HUES48 (cell line): ENCODE measurements around the gene SMIM13.
A peak's percentile ranks its signal among the peaks of the same experiment; 100 is the strongest.
"Not testable (repeated sequence)": the region's sequence is repeated elsewhere in the genome, so short reads cannot be mapped to it uniquely, and the experiment has no call there.

ENCODE experiments used
- H3K27ac ChIP-seq: one replicate; pipeline ENCODE4 v1.7.0; 2013; ENCODE audit warnings: low read depth, low read length, inconsistent platforms
- H3K27me3 ChIP-seq: 2 replicates; pipeline ENCODE4 v1.6.1; 2013; ENCODE audit warnings: mild to moderate bottlenecking, low read length; ENCODE audit not compliant: control insufficient read depth, insufficient read depth
- H3K36me3 ChIP-seq: 2 replicates; pipeline ENCODE4 v1.6.1; 2013; ENCODE audit warnings: low read length; ENCODE audit not compliant: control insufficient read depth, insufficient read depth
- H3K4me1 ChIP-seq: 2 replicates; pipeline ENCODE4 v1.6.1; 2013; ENCODE audit warnings: mild to moderate bottlenecking, low read length; ENCODE audit not compliant: control insufficient read depth, insufficient read depth
- H3K4me3 ChIP-seq: 2 replicates; pipeline ENCODE4 v1.5.1; 2013; ENCODE audit warnings: mild to moderate bottlenecking, low read depth, low read length
- H3K9ac ChIP-seq: 2 replicates; pipeline ENCODE4 v1.6.1; 2013; ENCODE audit warnings: mild to moderate bottlenecking, low read depth, low read length, moderate library complexity
- H3K9me3 ChIP-seq: 2 replicates; pipeline ENCODE4 v1.6.1; 2013; ENCODE audit warnings: low read length; ENCODE audit not compliant: control insufficient read depth, insufficient read depth

Gene SMIM13

DNA sequence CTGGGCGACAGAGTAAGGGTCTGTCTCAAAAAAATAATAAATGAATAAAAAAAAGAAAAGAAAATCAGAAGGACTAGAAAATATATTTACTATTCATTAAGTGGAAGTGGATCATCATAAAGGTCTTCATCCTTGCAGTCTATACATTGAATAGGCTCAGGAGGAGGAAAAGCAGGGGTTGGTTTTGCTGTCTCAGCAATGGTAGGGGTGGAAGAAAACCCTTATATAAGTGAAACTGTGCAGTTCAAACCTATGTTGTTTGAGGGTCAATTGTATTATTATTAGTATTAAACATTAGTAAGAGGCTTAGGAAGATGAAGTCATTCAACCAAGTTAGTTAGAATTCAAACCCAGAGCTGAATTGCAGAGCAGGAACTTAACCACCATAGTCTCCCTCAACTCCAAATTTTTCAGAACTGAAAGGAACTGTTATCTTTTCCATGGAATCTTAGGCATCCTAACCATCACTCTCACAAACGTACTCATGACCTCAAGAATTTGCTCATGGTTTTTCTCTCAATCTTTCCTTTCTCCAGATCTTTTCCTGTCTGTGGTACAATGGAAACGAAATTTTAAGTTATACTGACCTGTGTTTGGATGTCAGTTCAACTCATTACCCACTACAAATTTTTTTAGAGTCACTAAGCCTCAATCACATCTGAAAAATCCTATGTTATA is 7.7 kb upstream of the SMIM13 start:
- Histone ChIP-seq H3K9me3 (no peaks in the 10 kb centered on the region), H3K9ac (no peak overlapping the region), H3K4me1 (no peaks in the 10 kb centered on the region), H3K4me3 (no peak overlapping the region), H3K27ac (no peak overlapping the region), H3K27me3 (no peaks in the 10 kb centered on the region), H3K36me3 (no peaks in the 10 kb centered on the region)

DNA sequence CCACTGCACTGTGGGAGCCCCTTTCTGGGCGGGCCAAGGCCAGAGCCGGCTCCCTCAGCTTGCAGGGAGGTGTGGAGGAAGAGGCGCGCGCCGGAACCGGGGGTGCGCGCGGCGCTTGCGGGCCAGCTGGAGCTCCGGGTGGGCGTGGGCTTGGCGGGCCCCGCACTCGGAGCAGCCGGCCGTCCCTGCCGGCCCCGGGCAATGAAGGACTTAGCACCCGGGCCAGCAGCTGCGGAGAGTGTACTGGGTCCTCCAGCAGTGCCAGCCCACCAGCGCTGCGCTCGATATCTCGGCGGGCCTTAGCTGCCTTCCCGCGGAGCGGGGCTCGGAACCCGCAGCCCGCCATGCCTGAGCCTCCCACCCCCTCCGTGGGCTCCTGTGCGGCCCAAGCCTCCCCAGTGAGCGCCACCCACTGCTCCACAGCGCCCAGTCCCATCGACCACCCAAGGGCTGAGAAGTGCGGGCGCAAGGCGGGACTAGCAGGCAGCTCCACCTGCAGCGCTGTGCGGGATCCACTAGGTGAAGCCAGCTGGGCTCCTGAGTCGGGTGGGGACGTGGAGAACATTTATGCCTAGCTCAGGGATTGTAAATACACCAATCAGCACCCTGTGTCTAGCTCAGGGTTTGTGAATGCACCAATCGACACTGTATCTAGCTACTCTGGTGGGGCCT is 6.4 kb upstream of the SMIM13 start:
- H3K27ac ChIP-seq, H3K36me3 ChIP-seq, H3K9ac ChIP-seq, H3K27me3 ChIP-seq, H3K4me3 ChIP-seq, H3K9me3 ChIP-seq, H3K4me1 ChIP-seq: not testable (repeated sequence)

DNA sequence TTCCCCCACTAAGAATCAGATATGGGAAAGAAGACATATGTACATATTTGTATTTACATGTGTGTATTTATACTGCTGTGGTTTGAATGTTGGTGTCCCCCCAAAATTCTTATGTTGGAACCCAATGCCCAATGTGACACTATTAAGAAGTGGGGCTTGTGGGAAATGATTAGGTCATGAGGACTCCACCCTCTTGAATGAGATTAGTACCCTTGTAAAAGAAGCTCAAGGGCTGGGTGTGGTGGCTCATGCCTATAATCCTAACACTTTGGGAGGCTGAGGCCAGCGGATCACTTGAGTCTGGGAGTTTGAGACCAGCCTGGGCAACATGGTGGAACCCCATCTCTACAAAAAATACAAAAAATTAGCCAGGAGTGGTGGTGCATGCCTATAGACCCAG is 3.9 kb upstream of the SMIM13 start:
- Histone ChIP-seq H3K4me3 (no peak overlapping the region), H3K9me3 (no peaks in the 10 kb centered on the region), H3K4me1 (peaks cover 6% of the 10 kb centered on the region), H3K36me3 (no peaks in the 10 kb centered on the region), H3K27ac (no peak overlapping the region), H3K9ac (no peak overlapping the region), H3K27me3 (no peaks in the 10 kb centered on the region)

DNA sequence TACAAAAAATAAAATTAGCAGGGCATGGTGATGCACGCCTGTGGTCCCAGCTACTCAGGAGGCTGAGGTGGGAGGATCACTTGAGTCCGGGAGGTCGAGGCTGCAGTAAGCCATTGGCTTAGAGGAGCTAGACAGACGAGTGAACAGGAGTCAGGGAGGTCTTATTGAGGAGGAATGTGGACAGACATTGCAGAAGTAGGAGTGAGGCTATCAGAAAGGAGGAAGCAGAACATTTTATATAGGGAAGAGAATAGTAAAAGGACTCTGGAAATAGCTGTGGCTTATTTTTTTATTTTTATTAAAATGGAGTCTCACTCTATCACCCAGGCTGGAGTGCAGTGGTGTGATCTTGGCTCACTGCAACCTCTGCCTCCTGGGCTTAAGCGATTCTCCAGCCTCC is 2.5 kb upstream of the SMIM13 start:
- H3K9ac ChIP-seq, H3K27ac ChIP-seq, H3K9me3 ChIP-seq, H3K4me3 ChIP-seq, H3K36me3 ChIP-seq, H3K27me3 ChIP-seq: not testable (repeated sequence)
- peaks cover 17% of the 10 kb centered on the region for H3K4me1 ChIP-seq

DNA sequence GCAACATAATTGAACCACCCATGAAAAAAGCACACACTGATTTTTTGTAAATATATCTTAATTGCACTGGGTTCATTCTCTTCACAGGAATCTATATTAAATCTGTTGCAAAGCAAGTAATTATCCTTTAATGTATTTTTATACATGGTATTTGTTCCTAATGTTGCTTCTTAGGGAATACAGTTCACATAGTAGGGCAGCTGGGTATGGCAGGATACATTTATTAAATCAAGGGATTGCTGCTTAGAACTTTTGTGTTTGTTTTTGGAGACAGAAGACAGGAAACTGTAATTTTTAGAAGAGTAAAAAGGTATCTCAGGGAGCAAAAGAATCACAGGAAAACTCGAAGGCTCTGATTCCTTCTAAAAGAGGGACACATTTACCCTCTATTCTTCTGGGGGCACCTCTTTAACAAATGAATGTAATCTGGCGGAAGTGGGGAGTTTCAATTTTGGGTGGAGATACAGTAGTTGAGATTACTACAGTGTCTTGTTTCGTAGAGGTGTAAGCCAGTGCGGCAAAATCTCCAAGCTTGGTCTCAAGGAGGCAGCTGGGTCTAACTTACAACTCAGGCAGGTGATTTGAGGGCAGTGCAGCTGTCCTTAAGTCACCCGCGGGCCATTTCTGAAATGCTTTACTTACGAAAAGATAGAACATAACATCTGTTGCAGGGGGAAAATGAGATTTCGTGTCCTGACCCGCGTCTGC is 812 bp upstream of the SMIM13 start:
- peaks cover 19% of the 10 kb centered on the region for H3K4me1 ChIP-seq
- no peaks in the 10 kb centered on the region for H3K27me3 ChIP-seq
- peak overlapping the region; percentile 72 for H3K27ac ChIP-seq
- H3K4me3 ChIP-seq: peak overlapping the region; percentile 97
- no peaks in the 10 kb centered on the region for H3K36me3 ChIP-seq
- peak overlapping the region; percentile 66 for H3K9ac ChIP-seq
- H3K9me3 ChIP-seq: no peaks in the 10 kb centered on the region

DNA sequence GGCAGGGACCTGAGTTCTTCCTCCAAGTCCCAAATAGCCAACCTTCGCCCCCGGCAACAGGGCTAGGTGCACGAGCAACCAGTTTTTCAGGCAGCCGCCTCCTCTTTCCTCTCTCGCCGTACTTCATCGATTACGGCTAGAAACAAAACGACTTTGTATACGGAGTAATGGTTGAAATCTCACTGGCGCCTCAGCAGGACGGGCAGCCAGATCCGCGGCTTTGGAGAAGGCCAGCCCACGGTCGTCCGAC is 333 bp upstream of the SMIM13 start:
- Histone ChIP-seq H3K36me3 (no peaks in the 10 kb centered on the region), H3K27ac (peak overlapping the region; percentile 72), H3K9ac (peak overlapping the region; percentile 66), H3K27me3 (no peaks in the 10 kb centered on the region), H3K4me3 (peak overlapping the region; percentile 97), H3K9me3 (no peaks in the 10 kb centered on the region), H3K4me1 (peaks cover 19% of the 10 kb centered on the region)

DNA sequence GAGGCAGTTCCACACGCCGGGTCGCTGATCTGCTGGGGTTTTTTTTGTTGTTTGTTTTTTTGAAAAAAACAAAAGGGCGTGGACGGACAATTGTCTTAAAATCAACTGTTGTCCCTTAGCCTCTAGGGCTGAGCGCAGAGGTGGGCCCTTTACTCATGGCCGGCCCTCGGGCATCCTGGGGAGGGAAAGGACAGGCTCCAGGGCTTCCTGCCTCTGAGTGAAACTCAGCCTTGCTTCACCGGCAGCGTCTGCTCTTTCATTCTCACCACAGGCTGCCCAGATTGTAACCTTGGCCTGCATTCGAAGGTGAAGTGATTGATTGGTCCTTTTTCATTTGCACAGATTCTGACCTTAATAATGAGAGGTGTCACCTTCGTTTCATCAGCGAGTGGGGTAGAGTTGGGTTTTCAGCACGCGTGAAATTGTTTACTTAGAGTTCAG is 797 bp downstream of the SMIM13 start:
- Histone ChIP-seq H3K9ac (peak overlapping the region; percentile 89), H3K9me3 (no peaks in the 10 kb centered on the region), H3K4me1 (peaks cover 19% of the 10 kb centered on the region), H3K36me3 (no peaks in the 10 kb centered on the region), H3K27me3 (no peaks in the 10 kb centered on the region), H3K27ac (peak overlapping the region; percentile 78), H3K4me3 (peak overlapping the region; percentile 97)

DNA sequence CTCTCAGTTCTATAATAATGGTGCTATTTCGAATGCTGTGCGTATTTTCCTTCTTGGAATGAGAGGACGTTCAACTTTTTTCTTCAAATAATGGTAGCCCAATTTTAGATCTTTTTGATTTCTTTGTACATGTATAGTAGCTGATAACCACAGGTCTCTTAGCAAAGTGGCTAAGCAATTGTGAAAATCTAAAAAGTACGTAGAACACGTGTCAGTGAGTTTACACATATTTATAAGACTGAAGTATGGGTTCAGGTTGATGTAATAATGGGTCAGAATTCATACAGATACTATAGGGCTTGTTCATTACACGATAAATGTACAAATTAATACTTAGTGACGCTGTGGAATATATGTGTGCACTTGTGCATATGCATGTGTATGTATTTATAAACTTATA is 1.3 kb downstream of the SMIM13 start:
- Histone ChIP-seq H3K9me3 (no peaks in the 10 kb centered on the region), H3K27me3 (no peaks in the 10 kb centered on the region), H3K36me3 (no peaks in the 10 kb centered on the region), H3K4me1 (peaks cover 19% of the 10 kb centered on the region), H3K4me3 (peak overlapping the region; percentile 97), H3K9ac (peak overlapping the region; percentile 89), H3K27ac (peak overlapping the region; percentile 78)

DNA sequence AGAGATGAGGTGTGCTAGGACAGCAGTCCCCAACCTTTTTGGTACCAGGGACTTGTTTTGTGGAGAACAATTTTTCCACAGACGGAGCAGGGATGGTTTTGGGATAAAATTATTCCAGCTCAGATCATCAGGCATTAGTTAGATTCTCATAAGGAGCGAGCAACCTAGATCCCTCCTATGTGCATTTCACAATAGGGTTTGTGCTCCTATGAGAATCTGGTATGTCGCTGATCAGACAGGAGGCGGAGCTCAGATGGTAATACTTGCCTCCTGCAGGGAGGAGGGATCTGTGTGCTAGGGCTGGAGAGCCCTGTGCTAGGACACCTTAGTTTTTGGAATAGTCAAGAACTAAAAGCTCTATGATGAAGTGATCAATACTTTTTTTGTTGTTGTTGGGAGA is 2.5 kb downstream of the SMIM13 start:
- H3K36me3 ChIP-seq: no peaks in the 10 kb centered on the region
- H3K27me3 ChIP-seq: no peaks in the 10 kb centered on the region
- peaks cover 21% of the 10 kb centered on the region for H3K4me1 ChIP-seq
- H3K4me3 ChIP-seq: peak overlapping the region; percentile 33
- no peak overlapping the region; the same call in 1 of the 2 replicates for H3K9ac ChIP-seq
- H3K9me3 ChIP-seq: no peaks in the 10 kb centered on the region
- H3K27ac ChIP-seq: no peak overlapping the region

DNA sequence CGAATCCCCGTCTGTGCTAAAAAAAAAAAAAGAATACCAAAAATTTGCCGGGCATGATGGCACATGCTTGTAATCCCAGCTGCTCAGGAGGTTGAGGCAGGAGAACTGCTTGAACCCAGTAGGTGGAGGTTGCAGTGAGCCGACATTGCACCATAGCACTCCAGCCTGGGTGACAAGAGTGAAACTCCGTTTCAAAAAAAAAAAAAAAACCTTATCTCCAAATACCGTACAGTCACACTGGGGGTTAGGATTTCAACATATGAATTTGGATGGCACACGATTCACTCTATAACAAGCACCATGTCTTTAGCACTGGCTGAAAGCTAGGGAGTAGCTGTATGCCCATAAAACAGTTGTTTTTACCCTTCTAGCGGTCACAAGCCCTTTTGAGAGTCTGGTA is 3.8 kb downstream of the SMIM13 start:
- no peaks in the 10 kb centered on the region for H3K36me3 ChIP-seq
- H3K4me3 ChIP-seq: no peak overlapping the region
- no peak overlapping the region for H3K9ac ChIP-seq
- no peaks in the 10 kb centered on the region for H3K27me3 ChIP-seq
- H3K27ac ChIP-seq: no peak overlapping the region
- H3K9me3 ChIP-seq: no peaks in the 10 kb centered on the region
- peaks cover 27% of the 10 kb centered on the region for H3K4me1 ChIP-seq

DNA sequence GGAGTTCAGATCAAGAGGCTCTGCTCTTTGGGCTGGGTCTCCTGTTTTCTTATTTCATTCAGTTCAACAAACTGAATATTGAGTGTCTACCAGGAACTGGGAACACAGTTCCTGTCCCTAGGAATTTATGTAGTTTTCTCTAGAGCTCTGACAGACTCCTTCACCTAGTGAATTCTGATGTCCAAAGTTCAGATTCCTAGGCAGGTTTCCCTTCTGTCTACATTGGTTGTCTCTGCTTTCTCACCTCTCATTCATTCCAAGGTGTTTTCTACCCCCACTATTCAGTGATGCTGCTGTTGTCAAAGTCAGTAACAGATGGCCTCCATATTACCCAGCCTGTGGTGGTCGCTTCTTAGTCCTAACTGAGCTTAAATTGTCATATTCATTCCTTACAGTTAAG is 4.4 kb downstream of the SMIM13 start:
- Histone ChIP-seq H3K27me3 (no peaks in the 10 kb centered on the region), H3K27ac (no peak overlapping the region), H3K4me1 (peaks cover 21% of the 10 kb centered on the region), H3K4me3 (no peak overlapping the region), H3K36me3 (no peaks in the 10 kb centered on the region), H3K9ac (no peak overlapping the region), H3K9me3 (no peaks in the 10 kb centered on the region)
